ENCODE measurements around the gene CPB1.

CPB1 gene

GRCh38 chr3:148879256-148879655 lies 51.6 kb downstream of the CPB1 start:
- DNase-seq (ENCODE audit: extremely low read depth in 1 of 2, low read depth in 1 of 2), result no peak

- no peak for DNase-seq (ENCODE audit: extremely low read depth in 1 of 2, low read depth in 1 of 2)
Observed at GRCh38 chr3:148880681-148881080, 53.1 kb downstream of the CPB1 start.

GRCh38 chr3:148881286-148881685 lies 53.7 kb downstream of the CPB1 start:
- DNase-seq (ENCODE audit: extremely low read depth in 1 of 2, low read depth in 1 of 2), result no peak

- no peak for DNase-seq (ENCODE audit: extremely low read depth in 1 of 2, low read depth in 1 of 2)
Observed at GRCh38 chr3:148882288-148882687, 54.7 kb downstream of the CPB1 start.

GRCh38 chr3:148883163-148883562 lies 55.6 kb downstream of the CPB1 start:
- no peak for DNase-seq (ENCODE audit: extremely low read depth in 1 of 2, low read depth in 1 of 2)

- DNase-seq (ENCODE audit: extremely low read depth in 1 of 2, low read depth in 1 of 2), result no peak
Observed at GRCh38 chr3:148884261-148884660, 56.6 kb downstream of the CPB1 start.

DNA sequence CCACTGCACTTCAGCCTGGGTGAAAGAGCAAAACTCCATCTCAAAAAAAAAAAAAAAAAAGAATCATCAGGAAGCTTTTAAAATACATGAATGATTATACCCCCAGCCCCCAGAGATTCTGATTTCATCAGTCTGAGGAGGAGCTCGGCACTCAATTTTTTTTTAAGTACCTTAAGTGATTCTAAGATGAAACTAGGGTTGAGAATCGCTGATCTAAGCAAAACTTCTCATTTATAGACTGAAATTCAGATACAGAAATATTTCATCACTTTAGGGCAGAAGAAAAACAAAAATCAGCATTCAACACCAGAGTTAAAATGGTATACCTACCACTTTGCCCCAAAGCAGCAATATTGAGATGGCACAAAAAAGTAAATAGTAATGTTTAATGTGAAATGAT lies 62.2 kb downstream of the CPB1 start:
- no peak for DNase-seq (ENCODE audit: extremely low read depth in 1 of 2, low read depth in 1 of 2)

- DNase-seq (ENCODE audit: extremely low read depth in 1 of 2, low read depth in 1 of 2), result no peak
Observed at GRCh38 chr3:148896062-148896461, 68.5 kb downstream of the CPB1 start.

DNA sequence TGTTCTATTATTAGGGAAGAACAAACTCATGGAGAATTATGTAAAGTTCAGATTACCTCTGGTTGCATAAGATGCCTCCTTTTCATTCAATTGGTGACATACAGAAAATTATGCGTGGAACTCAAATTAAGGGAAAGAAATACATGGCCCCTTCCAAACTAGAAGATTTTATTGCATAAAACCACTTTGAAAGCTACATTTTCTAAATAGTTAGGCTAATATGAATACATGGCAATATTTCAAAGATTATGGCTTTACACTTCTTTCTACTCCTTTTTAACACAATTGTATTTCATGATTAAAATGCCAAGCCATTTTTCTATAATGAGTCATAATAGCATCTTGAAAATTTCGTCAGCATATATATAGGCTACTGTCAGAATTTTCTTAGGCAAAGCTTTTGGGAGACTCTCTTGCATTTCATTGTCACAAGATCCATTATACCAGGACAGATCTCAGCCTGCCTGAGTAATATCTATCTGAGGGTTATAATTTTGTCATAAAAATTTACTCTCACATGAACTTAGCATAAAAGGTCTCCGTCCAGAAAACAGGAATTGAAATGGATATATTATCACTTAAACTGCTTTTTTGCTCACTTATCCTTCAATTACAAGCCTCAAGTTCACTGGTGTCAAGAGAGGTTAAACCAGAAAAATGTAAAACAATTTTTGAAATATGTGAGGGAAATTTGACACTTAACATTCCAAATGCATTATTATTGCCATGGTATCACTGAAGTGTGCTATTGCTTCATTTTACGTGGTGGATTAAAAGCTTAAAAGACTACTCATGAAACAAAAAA lies 74.6 kb downstream of the CPB1 start:
- no peak for DNase-seq (ENCODE audit: extremely low read depth in 1 of 2, low read depth in 1 of 2)

- DNase-seq (ENCODE audit: extremely low read depth in 1 of 2, low read depth in 1 of 2), result no peak
Observed at GRCh38 chr3:148903022-148903442, 75.4 kb downstream of the CPB1 start.

DNA sequence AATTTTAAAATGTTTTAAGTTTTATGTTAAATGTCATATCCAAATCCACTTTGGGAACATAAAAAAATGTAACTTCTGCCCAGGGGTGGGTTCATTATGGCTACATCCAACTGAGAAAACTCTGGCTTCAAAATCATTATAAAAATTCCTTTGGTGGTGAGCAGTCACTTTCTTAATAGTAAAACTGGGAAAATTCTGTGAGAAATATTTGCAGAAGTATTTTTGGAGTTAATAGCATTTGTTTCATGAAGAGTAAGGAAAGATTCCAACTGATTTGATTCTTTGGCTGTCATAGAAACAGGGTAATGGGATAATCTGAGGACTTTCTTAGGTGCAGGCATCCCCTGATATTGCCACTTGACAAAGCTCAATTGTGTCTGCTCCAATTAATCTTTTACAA lies 76.3 kb downstream of the CPB1 start:
- no peak for DNase-seq (ENCODE audit: extremely low read depth in 1 of 2, low read depth in 1 of 2)

DNA sequence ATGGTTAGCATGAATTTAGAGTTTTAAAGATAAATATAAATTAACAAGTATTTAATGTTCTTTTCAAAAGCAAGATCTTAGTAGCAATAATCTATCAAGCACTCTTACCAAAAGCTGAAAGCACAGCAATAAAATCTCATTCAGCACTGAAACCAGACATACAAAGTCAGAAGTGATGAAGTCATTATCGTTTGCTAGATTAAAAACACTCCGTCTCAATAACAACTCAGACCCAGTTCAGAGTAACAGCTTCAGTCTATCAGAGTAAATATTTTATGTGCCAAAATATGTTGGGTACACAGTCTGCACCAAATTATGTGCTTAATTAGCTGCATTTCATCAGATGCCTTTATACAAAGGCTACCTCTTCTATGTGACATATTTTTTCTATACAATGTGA lies 79.1 kb downstream of the CPB1 start:
- DNase-seq (ENCODE audit: extremely low read depth in 1 of 2, low read depth in 1 of 2), result no peak
